Stromal cell of bone marrow (primary cell): ENCODE data around the gene OGN.

ENCODE experiments used
- DNase-seq: peaks from one replicate; pipeline ENCODE4 v3.0.0-alpha.2; 2012; ENCODE audit warnings: low read depth

The OGN gene

DNA sequence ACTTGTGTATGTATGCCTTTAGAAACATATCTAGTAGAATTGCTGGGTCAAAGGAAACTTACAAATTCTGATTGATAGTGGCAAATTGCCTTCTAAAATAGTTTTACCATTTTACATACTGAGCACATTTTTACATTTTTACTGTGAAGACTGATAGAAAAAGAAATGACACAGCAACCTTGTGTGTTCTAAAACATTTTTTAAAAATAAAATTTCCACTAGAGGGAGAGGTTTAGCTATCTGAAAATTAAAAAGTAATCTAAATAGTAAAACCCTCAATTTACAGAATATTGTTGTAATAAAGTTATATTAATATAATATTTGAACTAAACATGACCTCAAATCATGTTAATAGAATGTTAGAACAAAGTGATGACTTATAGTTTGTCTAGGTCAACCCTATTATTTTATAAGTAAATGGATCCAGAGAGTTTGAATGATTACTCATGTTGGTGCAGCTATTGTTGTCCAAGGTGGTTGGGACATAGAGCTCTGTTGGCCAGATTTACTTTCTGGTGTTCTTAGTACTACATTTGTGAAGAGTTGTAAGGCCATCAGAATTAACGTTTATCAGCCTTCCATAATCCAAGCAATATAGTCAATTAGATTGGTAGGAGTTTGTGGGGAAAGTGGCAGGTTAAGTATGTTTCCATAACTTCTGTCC is 61.4 kb downstream of the OGN start:
- no peak for DNase-seq

- no peak for DNase-seq
Measured at GRCh38 chr9:92341578-92341977, 62.8 kb downstream of the OGN start.

GRCh38 chr9:92333282-92333634 is 71.1 kb downstream of the OGN start:
- no peak for DNase-seq
